Hepatocyte (in vitro differentiated cells): ENCODE data around the gene DBP. TPM values are rescaled to one million over a fixed set of nuclear protein-coding genes. Genes with fewer than 3 reads are reported as not detected.

Experiments used
- DNase-seq: peaks from one replicate; pipeline ENCODE4 v3.0.0-alpha.2; 2016; ENCODE audit warnings: low spot score
- H2AFZ ChIP-seq: fragments of 200-600 bp; sonication (generic); 2 replicates; pipeline ENCODE4 v1.6.0; 2016; ENCODE audit warnings: antibody characterized with exemption, mild to moderate bottlenecking
- H3K27ac ChIP-seq: fragments of 200-600 bp; sonication (generic); 2 replicates; pipeline ENCODE4 v1.5.1; 2016; ENCODE audit warnings: mild to moderate bottlenecking
- H3K27me3 ChIP-seq: fragments of 200-600 bp; sonication (generic); 2 replicates; pipeline ENCODE4 v1.6.1; 2016
- H3K36me3 ChIP-seq: fragments of 200-600 bp; sonication (generic); replicated peaks from 2 replicates; pipeline ENCODE4 v1.5.1; 2016; ENCODE audit warnings: low read depth; ENCODE audit not compliant: insufficient read depth
- H3K4me1 ChIP-seq: fragments of 200-600 bp; sonication (generic); 2 replicates; pipeline ENCODE4 v1.5.1; 2016; ENCODE audit warnings: mild to moderate bottlenecking, moderate library complexity; ENCODE audit not compliant: insufficient read depth
- H3K4me2 ChIP-seq: fragments of 200-600 bp; sonication (generic); 2 replicates; pipeline ENCODE4 v1.6.0; 2016
- H3K4me3 ChIP-seq: fragments of 200-600 bp; sonication (generic); 2 replicates; pipeline ENCODE4 v1.5.1; 2016; ENCODE audit warnings: mild to moderate bottlenecking
- H3K79me2 ChIP-seq: fragments of 200-600 bp; sonication (generic); 2 replicates; pipeline ENCODE4 v1.6.0; 2017; ENCODE audit warnings: mild to moderate bottlenecking
- H3K9me2 ChIP-seq: fragments of 200-600 bp; sonication (generic); replicated peaks from 2 replicates; pipeline ENCODE4 v1.6.0; 2017; ENCODE audit warnings: mild to moderate bottlenecking; ENCODE audit not compliant: insufficient read depth
- H3K9me3 ChIP-seq: fragments of 200-600 bp; sonication (generic); 2 replicates; pipeline ENCODE4 v1.5.1; 2016; ENCODE audit warnings: low read depth, mild to moderate bottlenecking
- H4K20me1 ChIP-seq: fragments of 200-600 bp; sonication (generic); 2 replicates; pipeline ENCODE4 v1.6.0; 2016; ENCODE audit warnings: mild to moderate bottlenecking; ENCODE audit not compliant: insufficient read depth, poor library complexity, severe bottlenecking
- CTCF ChIP-seq: fragments of 200-600 bp; sonication (generic); IDR thresholded peaks from 2 replicates; pipeline ENCODE4 v1.5.1; 2016; ENCODE audit warnings: antibody characterized with exemption, mild to moderate bottlenecking; ENCODE audit not compliant: poor library complexity
- EZH2 ChIP-seq: fragments of 200-600 bp; sonication (generic); IDR thresholded peaks from 2 replicates; pipeline ENCODE4 v1.6.1; 2016; ENCODE audit warnings: antibody characterized with exemption, mild to moderate bottlenecking, borderline replicate concordance
- EZH2phosphoT487 ChIP-seq: fragments of 200-600 bp; sonication (generic); IDR thresholded peaks from one replicate; pipeline ENCODE4 v1.6.1; 2018; ENCODE audit warnings: antibody characterized with exemption, mild to moderate bottlenecking, low read depth, moderate library complexity; ENCODE audit not compliant: unreplicated experiment, severe bottlenecking
- WGBS: methylation state at CpG from one replicate; pipeline ENCODE4 v1.1.6; 2016; ENCODE audit warnings: low lambda C conversion rate; ENCODE audit errors: missing lambda C conversion rate; 5-methylcytosine and 5-hydroxymethylcytosine counted together
- polyA plus RNA-seq: library from polyadenylated mRNA; unstranded; fragments of >200 nt; fragmentation: Nextera tagmentation; extraction: Ambion mirVana; gene quantifications from 2 replicates; pipeline ENCODE4 v1.2.1, GENCODE V29; 2016
- total RNA-seq: library from RNA; depleted of rRNA; stranded (reverse); fragments of >200 nt; gene quantifications from 2 replicates; pipeline ENCODE4 v1.2.3, GENCODE V29; 2014

The DBP gene
- total and polyA plus RNA-seq, 2 experiments from 2014 or later = 5.4 to 11.8 TPM

DNA sequence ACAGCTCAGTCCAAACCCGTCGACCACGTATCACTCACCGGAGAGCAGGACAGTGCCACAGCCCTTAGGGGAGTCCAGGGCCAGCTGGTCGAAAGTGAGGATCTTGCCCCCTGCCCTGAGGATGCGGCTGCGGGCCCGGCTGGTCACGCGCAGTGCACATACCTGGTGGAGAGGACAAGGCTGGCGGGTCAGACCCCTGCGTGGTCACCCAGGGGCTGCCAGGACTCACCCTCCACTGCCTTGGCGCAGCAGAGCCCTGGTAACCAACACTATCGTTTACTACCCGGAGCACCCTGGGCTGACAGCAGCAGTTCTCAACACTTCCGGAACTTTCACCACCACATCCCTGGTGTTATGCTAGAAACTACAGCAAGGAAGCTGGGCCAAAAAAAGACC is 21.1 kb downstream of the DBP start:
- H3K4me2 ChIP-seq = peak overlapping the region; percentile 99
- H3K27me3 ChIP-seq = no peaks in the 10 kb centered on the region
- H3K36me3 ChIP-seq = no peaks in the 10 kb centered on the region
- peaks cover 29% of the 10 kb centered on the region for H3K4me1 ChIP-seq
- peaks cover 40% of the 10 kb centered on the region for H3K79me2 ChIP-seq
- no peak overlapping the region for H3K4me3 ChIP-seq
- no peak for TF ChIP-seq EZH2phosphoT487
- TF ChIP-seq CTCF = no peak
- no peak for TF ChIP-seq EZH2
- no peak overlapping the region for H2AFZ ChIP-seq
- peak; percentile 3 for DNase-seq
- 96% methylated on average over 16 of the region's 16 CpGs for WGBS
- H3K9me3 ChIP-seq = no peaks in the 10 kb centered on the region
- no peaks in the 10 kb centered on the region for H3K9me2 ChIP-seq
- peaks cover 34% of the 10 kb centered on the region for H4K20me1 ChIP-seq
- peak overlapping the region; percentile 86 for H3K27ac ChIP-seq

DNA sequence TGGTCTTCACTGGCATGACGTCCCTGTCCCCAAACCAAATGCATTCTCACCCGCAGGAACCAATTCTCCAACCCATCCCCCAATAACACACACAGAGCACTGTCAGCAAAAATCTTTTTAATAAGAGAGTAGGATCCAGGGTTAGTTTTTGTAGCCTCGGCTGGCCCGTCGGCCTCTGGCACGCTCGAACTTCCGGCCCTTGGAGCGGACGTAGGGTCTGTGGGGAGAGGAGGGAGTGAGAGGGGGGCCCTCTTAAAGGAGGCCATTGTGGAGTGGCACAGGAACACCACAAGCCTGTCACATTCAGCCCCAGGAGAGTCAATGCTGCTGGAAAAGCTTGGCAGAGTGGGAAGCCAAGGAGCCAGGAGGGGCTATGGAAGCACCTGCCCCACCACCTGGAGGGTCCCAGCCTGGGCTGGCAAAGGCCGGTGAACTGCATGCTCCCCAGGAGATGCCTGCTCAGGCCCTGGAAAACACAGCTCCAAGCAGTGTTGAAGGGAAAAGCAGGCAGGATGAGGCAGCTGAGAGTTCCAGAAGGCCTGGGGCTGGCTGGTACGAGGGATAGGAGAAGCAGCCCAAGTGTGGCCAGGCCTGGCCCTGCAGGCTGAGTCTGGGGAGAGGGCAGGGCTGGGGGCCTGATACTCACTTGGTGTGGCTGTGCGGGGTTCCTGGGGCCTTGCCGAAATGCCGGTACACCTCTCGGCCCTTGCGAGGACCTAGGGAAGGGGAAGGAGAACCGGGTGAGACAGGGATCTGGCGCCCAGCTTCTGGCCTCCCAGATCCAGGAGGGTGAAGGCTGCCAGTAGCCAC is 21.7 kb downstream of the DBP start:
- peaks cover 34% of the 10 kb centered on the region for H4K20me1 ChIP-seq
- 84% methylated on average over 18 of the region's 19 CpGs for WGBS
- H3K27ac ChIP-seq = peak overlapping the region; percentile 86
- peaks cover 29% of the 10 kb centered on the region for H3K4me1 ChIP-seq
- no peaks in the 10 kb centered on the region for H3K9me3 ChIP-seq
- H3K36me3 ChIP-seq = no peaks in the 10 kb centered on the region
- H2AFZ ChIP-seq = no peak overlapping the region
- H3K79me2 ChIP-seq = peaks cover 40% of the 10 kb centered on the region
- no peaks in the 10 kb centered on the region for H3K9me2 ChIP-seq
- TF ChIP-seq EZH2 (no peak), EZH2phosphoT487 (no peak), CTCF (no peak)
- H3K4me2 ChIP-seq = peak overlapping the region; percentile 99
- no peaks in the 10 kb centered on the region for H3K27me3 ChIP-seq
- no peak overlapping the region for H3K4me3 ChIP-seq
- peak; percentile 6 for DNase-seq

DNA sequence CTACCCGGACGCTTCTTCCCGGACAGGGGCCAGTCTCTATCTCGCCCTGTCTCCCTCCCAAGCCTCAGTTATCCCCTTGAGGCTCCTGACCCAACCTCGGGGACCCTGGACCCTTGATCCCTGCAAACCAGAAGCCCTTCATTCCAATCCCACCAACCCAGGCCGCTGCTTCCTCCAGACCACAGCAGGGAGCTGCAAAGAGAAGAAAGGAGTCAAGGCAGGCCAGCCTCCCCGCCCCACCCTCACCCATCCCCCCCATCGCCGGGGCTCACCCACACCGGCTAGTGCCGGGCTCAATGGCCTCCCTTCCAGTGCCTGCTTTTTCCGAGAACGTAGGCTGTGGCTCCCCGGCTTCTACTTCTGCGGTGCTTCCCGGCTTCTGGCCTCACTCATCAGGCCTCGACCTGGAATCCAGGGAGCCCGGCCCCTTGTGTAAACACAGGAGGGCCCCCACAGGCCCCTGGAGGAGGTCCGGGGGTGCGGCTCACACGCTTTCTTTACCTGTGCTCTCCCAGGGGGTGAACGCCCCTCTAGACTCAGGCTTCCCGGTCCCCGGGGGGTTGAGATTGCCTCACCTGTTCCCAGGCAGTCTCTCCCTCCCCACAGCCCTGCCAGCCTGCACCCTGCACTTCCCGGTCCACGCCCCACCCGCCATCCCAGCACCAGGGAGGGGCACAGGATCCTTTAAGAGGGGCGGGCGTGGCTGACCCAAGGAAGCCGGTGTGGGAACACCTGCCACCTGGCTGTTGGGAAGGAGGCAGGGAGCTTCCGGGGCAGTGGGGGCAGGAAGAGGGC is 22.5 kb downstream of the DBP start, which contains the start of gene FAM83E:
FAM83E (minus strand) TSS at position 641 of the 795 bp plus-strand sequence. CDS start 1,704 bp downstream, outside the sequence.
- Histone ChIP-seq H2AFZ (no peak within 1 kb of the TSS), H3K79me2 (peaks cover 38% of the 10 kb centered on the region), H3K4me3 (no peak within 1 kb of the TSS), H3K9me3 (no peaks in the 10 kb centered on the region), H4K20me1 (peaks cover 34% of the 10 kb centered on the region), H3K9me2 (no peaks in the 10 kb centered on the region), H3K27me3 (no peaks in the 10 kb centered on the region), H3K4me1 (peaks cover 29% of the 10 kb centered on the region), H3K27ac (peak within 1 kb of the TSS; percentile 86), H3K36me3 (no peaks in the 10 kb centered on the region), H3K4me2 (peak within 1 kb of the TSS; percentile 99)
- 55% methylated on average over 25 of the region's 31 CpGs for WGBS
- TF ChIP-seq CTCF = no peak
- TF ChIP-seq EZH2 = no peak
- TF ChIP-seq EZH2phosphoT487 = no peak
- DNase-seq = peak; percentile 91
